HepG2 (cell line): ENCODE results near the gene SRSF2. TPM values are rescaled to one million over a fixed set of nuclear protein-coding genes. Genes with fewer than 3 reads are reported as not detected.

Source experiments
- ATF1 ChIP-seq: IDR thresholded peaks from 2 replicates; pipeline ENCODE4 v1.6.1; 2016; ENCODE audit warnings: mild to moderate bottlenecking, control low read depth
- CAMTA2 ChIP-seq: sonication (generic); formaldehyde crosslinking; IDR thresholded peaks from 2 replicates; pipeline ENCODE4 v1.4.0; 2020; ENCODE audit warnings: mild to moderate bottlenecking, missing genetic modification reagents, borderline replicate concordance
- CBX2 ChIP-seq, 2 experiments: fragments of 200-600 bp in 1 of 2; sonication (generic); formaldehyde crosslinking in 1 of 2; IDR thresholded peaks; 2 replicates each; pipeline versions ENCODE4 v1.7.0 to v1.8.1; 2018 to 2022; ENCODE audit warnings: low read depth in 2 of 2, low read length in 1 of 2, mild to moderate bottlenecking in 1 of 2, missing genetic modification reagents in 1 of 2
- CBX5 ChIP-seq: sonication (generic); formaldehyde crosslinking; IDR thresholded peaks from 2 replicates; pipeline ENCODE4 v1.4.0; 2020; ENCODE audit warnings: missing genetic modification reagents, borderline replicate concordance
- DNMT3B ChIP-seq: conservative IDR thresholded peaks from 2 replicates; pipeline ENCODE4 v1.6.1; 2016; ENCODE audit warnings: missing biosample characterization, control low read depth
- KDM1A ChIP-seq: IDR thresholded peaks from 2 replicates; pipeline ENCODE4 v1.6.1; 2016; ENCODE audit warnings: missing compliant biosample characterization
- MED13 ChIP-seq: sonication (generic); formaldehyde crosslinking; IDR thresholded peaks from 2 replicates; pipeline ENCODE4 v1.5.0; 2020; ENCODE audit warnings: missing genetic modification reagents
- SMYD3 ChIP-seq: sonication (generic); formaldehyde crosslinking; IDR thresholded peaks from 2 replicates; pipeline ENCODE4 v1.8.1; 2023; ENCODE audit warnings: mild to moderate bottlenecking, missing genetic modification reagents
- TBX3 ChIP-seq: fragments of 450-650 bp; IDR thresholded peaks from 2 replicates; pipeline ENCODE4 v1.6.1; 2017; ENCODE audit warnings: antibody characterized with exemption, mild to moderate bottlenecking, inconsistent platforms, borderline replicate concordance
- TCF7 ChIP-seq: sonication (generic); IDR thresholded peaks from 2 replicates; pipeline ENCODE4 v1.6.1; 2016; ENCODE audit warnings: antibody characterized with exemption, low read depth
- TCF7L2 ChIP-seq: IDR thresholded peaks from 2 replicates; pipeline ENCODE4 v1.6.1; 2011; ENCODE audit warnings: mild to moderate bottlenecking, low read depth, low read length, moderate library complexity
- TEAD2 ChIP-seq: sonication (generic); formaldehyde crosslinking; IDR thresholded peaks from 2 replicates; pipeline ENCODE4 v1.9.0; 2021; ENCODE audit warnings: missing genetic modification reagents
- TGIF2 ChIP-seq: IDR thresholded peaks from 2 replicates; pipeline ENCODE4 v1.6.1; 2016; ENCODE audit warnings: control low read depth, missing compliant biosample characterization
- ZBTB20 ChIP-seq: sonication (generic); formaldehyde crosslinking; IDR thresholded peaks from 2 replicates; pipeline ENCODE4 v1.8.1; 2023; ENCODE audit warnings: missing genetic modification reagents, low read depth, mild to moderate bottlenecking, borderline replicate concordance
- ZFP41 ChIP-seq: sonication (generic); formaldehyde crosslinking; IDR thresholded peaks from 2 replicates; pipeline ENCODE4 v1.4.0; 2020; ENCODE audit warnings: mild to moderate bottlenecking, missing genetic modification reagents, borderline replicate concordance
- ZKSCAN8 ChIP-seq: IDR thresholded peaks from 2 replicates; pipeline ENCODE4 v1.6.1; 2016; ENCODE audit warnings: borderline replicate concordance, missing genetic modification reagents, missing compliant biosample characterization
- ZNF225 ChIP-seq: sonication (generic); formaldehyde crosslinking; IDR thresholded peaks from 2 replicates; pipeline ENCODE4 v1.4.0; 2020; ENCODE audit warnings: mild to moderate bottlenecking, missing genetic modification reagents
- polyA plus RNA-seq, 8 experiments: library from polyadenylated mRNA; depleted of rRNA in 3 of 8; stranded (reverse) in 7 of 8; unstranded in 1 of 8; fragments of >200 nt; fragmentation: Illumina TruSeq in 4 of 8; extraction: Trizol in 4 of 8; gene quantifications; 2 replicates each; pipeline versions ENCODE4 v1.2.1 to v1.2.3, GENCODE V29; 2011 to 2016; ENCODE audit warnings: low read depth in 4 of 8, missing spikeins in 1 of 8, mixed read lengths in 1 of 8; ENCODE audit not compliant: insufficient read depth in 1 of 8
- total RNA-seq, 5 experiments: library from RNA; depleted of rRNA; stranded (reverse); fragments of >200 nt; fragmentation: Illumina TruSeq; extraction: Trizol; gene quantifications; 2 replicates each; pipeline ENCODE4 v1.2.3, GENCODE V29; 2016; ENCODE audit warnings: low read depth in 1 of 5
- TF ChIP-seq, protein P1 (sequence below): IDR thresholded peaks from 2 replicates; pipeline ENCODE4 v1.6.1; 2016; ENCODE audit warnings: mild to moderate bottlenecking
- TF ChIP-seq, protein P2 (sequence below): sonication (generic); formaldehyde crosslinking; IDR thresholded peaks from 2 replicates; pipeline ENCODE4 v1.5.0; 2020; ENCODE audit warnings: mild to moderate bottlenecking, low read depth, missing genetic modification reagents, borderline replicate concordance
- TF ChIP-seq, protein P3 (sequence below): sonication (generic); formaldehyde crosslinking; conservative IDR thresholded peaks from 2 replicates; pipeline ENCODE4 v1.4.0; 2020; ENCODE audit warnings: missing genetic modification reagents
- TF ChIP-seq, protein P4 (sequence below): sonication (generic); formaldehyde crosslinking; IDR thresholded peaks from 2 replicates; pipeline ENCODE4 v1.4.0; 2020; ENCODE audit warnings: missing genetic modification reagents
- TF ChIP-seq, protein P5 (sequence below): sonication (generic); formaldehyde crosslinking; IDR thresholded peaks from 2 replicates; pipeline ENCODE4 v1.5.0; 2020; ENCODE audit warnings: missing genetic modification reagents, mild to moderate bottlenecking, borderline replicate concordance

SRSF2 gene
- total and polyA plus RNA-seq, 2 of the 13 experiments (the other 11 are each of a cell fraction or from before 2014, with no cell fraction given) = 306 to 319 TPM

DNA sequence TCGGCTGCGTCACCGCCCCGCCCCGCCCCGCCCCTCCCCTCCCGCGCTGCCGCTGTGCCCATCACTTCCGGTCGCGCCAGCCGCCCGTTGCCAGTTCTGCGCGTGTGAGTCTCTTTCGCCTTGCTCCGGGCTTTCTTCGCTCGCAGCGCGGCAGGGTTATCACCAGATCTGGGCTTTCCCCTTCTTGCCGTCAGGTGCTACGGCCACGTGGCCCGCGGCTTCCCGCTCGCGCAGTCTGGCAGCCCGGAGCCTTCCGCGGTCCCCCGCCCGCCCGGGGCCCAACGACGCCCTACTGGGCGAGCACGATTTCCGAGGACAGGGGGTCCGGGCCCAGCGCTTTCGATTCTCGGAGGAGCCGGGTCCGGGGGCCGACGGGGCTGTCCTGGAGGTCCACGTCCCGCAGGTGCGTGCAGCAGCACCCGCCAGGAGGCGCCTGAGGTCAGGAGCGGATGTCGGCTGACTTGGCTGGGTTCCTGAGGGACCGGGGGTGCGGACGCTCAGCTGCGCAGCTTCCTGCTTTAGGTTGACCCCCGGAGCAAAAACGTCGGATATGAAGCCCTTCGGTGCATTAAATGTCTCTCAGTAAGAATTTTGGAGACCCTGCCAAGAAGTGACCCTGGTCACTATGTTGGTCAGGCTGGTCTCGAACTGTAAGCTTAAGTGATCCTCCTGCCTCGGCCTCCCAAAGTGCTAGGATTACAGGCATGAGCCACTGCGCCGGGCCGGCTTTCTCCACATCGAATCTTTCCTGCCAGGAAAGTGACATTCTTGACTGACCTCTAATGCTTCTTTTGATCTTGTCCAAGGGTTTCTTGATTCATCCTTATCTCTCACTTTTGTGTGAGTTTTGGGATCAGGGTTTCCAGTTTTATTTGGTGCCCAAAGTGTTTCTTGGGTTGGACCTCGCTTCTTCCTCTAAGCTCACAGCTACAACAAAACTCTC lies 10.1 kb downstream of the SRSF2 start, which contains the start of gene METTL23 (continued):
- TF ChIP-seq, protein P1, sequence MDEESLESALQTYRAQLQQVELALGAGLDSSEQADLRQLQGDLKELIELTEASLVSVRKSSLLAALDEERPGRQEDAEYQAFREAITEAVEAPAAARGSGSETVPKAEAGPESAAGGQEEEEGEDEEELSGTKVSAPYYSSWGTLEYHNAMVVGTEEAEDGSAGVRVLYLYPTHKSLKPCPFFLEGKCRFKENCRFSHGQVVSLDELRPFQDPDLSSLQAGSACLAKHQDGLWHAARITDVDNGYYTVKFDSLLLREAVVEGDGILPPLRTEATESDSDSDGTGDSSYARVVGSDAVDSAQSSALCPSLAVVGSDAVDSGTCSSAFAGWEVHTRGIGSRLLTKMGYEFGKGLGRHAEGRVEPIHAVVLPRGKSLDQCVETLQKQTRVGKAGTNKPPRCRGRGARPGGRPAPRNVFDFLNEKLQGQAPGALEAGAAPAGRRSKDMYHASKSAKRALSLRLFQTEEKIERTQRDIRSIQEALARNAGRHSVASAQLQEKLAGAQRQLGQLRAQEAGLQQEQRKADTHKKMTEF (CRISPR knock-in tag) = peak; percentile 47; the same call in 1 of the 2 replicates
- TF ChIP-seq CBX5 (CRISPR knock-in tag) = no peak
- peak; percentile 8; the same call in 1 of the 2 replicates for TF ChIP-seq TBX3
- TF ChIP-seq, protein P2, sequence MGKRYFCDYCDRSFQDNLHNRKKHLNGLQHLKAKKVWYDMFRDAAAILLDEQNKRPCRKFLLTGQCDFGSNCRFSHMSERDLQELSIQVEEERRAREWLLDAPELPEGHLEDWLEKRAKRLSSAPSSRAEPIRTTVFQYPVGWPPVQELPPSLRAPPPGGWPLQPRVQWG (CRISPR knock-in tag) = no peak; the same call in 1 of the 2 replicates
- peak; percentile 97; the same call in 1 of the 2 replicates for TF ChIP-seq DNMT3B (CRISPR knock-in tag)
- TF ChIP-seq CBX2 (IDR thresholded peaks at IDR 0.05; ENCODE audit: low read depth, low read length) = no peak
- no peak for TF ChIP-seq CBX2 (CRISPR knock-in tag; IDR thresholded peaks at IDR 0.05; ENCODE audit: low read depth)
- TF ChIP-seq SMYD3 (CRISPR knock-in tag) = no peak
- no peak for TF ChIP-seq TEAD2 (CRISPR knock-in tag)
- TF ChIP-seq ZKSCAN8 (CRISPR knock-in tag) = 0 out of 2 replicates have a peak, but pooled peaks have one; percentile 12
- TF ChIP-seq ZBTB20 (CRISPR knock-in tag) = no peak
- no peak for TF ChIP-seq CAMTA2 (CRISPR knock-in tag)
- TF ChIP-seq ATF1 = no peak
- TF ChIP-seq MED13 (CRISPR knock-in tag) = peak; percentile 75; the same call in 1 of the 2 replicates
- no peak for TF ChIP-seq TCF7L2
- TF ChIP-seq, protein P3, sequence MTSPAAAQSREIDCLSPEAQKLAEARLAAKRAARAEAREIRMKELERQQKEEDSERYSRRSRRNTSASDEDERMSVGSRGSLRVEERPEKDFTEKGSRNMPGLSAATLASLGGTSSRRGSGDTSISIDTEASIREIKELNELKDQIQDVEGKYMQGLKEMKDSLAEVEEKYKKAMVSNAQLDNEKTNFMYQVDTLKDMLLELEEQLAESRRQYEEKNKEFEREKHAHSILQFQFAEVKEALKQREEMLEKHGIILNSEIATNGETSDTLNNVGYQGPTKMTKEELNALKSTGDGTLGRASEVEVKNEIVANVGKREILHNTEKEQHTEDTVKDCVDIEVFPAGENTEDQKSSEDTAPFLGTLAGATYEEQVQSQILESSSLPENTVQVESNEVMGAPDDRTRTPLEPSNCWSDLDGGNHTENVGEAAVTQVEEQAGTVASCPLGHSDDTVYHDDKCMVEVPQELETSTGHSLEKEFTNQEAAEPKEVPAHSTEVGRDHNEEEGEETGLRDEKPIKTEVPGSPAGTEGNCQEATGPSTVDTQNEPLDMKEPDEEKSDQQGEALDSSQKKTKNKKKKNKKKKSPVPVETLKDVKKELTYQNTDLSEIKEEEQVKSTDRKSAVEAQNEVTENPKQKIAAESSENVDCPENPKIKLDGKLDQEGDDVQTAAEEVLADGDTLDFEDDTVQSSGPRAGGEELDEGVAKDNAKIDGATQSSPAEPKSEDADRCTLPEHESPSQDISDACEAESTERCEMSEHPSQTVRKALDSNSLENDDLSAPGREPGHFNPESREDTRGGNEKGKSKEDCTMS = no peak
- peak; percentile 82 for TF ChIP-seq ZFP41 (CRISPR knock-in tag)
- TF ChIP-seq, protein P4, sequence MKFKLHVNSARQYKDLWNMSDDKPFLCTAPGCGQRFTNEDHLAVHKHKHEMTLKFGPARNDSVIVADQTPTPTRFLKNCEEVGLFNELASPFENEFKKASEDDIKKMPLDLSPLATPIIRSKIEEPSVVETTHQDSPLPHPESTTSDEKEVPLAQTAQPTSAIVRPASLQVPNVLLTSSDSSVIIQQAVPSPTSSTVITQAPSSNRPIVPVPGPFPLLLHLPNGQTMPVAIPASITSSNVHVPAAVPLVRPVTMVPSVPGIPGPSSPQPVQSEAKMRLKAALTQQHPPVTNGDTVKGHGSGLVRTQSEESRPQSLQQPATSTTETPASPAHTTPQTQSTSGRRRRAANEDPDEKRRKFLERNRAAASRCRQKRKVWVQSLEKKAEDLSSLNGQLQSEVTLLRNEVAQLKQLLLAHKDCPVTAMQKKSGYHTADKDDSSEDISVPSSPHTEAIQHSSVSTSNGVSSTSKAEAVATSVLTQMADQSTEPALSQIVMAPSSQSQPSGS = no peak
- TF ChIP-seq KDM1A (CRISPR knock-in tag) = no peak
- TF ChIP-seq TCF7 = no peak
- TF ChIP-seq, protein P5, sequence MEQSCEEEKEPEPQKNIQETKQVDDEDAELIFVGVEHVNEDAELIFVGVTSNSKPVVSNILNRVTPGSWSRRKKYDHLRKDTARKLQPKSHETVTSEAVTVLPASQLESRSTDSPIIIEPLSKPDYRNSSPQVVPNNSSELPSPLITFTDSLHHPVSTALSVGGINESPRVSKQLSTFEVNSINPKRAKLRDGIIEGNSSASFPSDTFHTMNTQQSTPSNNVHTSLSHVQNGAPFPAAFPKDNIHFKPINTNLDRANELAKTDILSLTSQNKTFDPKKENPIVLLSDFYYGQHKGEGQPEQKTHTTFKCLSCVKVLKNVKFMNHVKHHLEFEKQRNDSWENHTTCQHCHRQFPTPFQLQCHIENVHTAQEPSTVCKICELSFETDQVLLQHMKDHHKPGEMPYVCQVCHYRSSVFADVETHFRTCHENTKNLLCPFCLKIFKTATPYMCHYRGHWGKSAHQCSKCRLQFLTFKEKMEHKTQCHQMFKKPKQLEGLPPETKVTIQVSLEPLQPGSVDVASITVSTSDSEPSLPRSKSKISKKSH (CRISPR knock-in tag) = no peak; the same call in 1 of the 2 replicates
- TF ChIP-seq TGIF2 (CRISPR knock-in tag) = peak; percentile 64; the same call in 1 of the 2 replicates
- TF ChIP-seq ZNF225 (CRISPR knock-in tag) = peak; percentile 80; the same call in 1 of the 2 replicates
